Right lobe of liver (tissue), 4 donors: ENCODE results near the gene NAV2.

ENCODE experiments used
- POLR2A ChIP-seq: fragments of 450-650 bp; IDR thresholded peaks from one replicate; pipeline ENCODE4 v1.6.1; 2017; ENCODE audit warnings: antibody characterized with exemption, mild to moderate bottlenecking
- TF ChIP-seq, protein P1 (sequence below), 4 donors: fragments of 200-600 bp in 3 of 4; fragments of 450-650 bp in 1 of 4; IDR thresholded peaks; one replicate each; pipeline versions ENCODE4 v1.5.1 to v1.8.0; 2016 to 2022; ENCODE audit warnings: antibody characterized with exemption in 4 of 4, mild to moderate bottlenecking in 2 of 4
- donor health status: DM: no; HTN: no; CAD: no.
- donor health status: DM: no; HTN: no; CAD: no.
- donor health status: DM: no; HTN: yes; CAD: no.

DNA sequence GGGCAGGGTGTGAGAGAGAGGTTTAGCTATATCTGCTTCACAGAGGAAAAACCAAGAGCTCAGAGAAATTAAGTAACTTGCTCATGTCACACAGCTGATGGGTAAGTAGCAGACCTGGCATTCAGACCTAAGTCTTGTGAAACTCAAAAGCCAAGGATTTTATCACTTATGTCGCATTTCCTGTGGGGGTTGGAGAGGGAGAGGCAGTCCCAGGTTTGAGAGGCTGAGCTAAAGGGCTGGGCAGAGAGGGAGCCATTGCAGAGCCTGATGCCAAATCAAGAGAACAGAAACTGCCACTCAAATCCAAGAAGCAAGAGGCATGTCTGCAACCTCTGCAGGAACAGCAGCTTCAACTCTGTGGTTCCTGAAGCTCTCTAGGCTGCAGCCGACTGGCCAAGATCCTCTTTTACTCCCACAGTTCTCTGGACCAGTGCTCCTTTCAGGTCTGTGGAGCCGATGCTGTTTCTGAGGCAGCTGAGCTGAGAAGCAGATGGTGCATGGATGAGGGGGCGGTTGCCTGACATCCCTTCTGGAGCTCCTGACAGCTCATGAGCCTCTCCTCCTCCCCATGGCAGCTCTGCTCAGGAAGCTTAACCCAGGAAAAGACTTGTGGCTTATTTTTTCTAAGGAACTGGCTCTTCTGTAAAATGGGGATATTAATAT lies 47.6 kb upstream of the NAV2 start:
- TF ChIP-seq, protein P1, sequence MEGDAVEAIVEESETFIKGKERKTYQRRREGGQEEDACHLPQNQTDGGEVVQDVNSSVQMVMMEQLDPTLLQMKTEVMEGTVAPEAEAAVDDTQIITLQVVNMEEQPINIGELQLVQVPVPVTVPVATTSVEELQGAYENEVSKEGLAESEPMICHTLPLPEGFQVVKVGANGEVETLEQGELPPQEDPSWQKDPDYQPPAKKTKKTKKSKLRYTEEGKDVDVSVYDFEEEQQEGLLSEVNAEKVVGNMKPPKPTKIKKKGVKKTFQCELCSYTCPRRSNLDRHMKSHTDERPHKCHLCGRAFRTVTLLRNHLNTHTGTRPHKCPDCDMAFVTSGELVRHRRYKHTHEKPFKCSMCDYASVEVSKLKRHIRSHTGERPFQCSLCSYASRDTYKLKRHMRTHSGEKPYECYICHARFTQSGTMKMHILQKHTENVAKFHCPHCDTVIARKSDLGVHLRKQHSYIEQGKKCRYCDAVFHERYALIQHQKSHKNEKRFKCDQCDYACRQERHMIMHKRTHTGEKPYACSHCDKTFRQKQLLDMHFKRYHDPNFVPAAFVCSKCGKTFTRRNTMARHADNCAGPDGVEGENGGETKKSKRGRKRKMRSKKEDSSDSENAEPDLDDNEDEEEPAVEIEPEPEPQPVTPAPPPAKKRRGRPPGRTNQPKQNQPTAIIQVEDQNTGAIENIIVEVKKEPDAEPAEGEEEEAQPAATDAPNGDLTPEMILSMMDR (IDR thresholded peaks at IDR 0.05) = no peak
- no peak for TF ChIP-seq POLR2A
